ENCODE data around the gene SDCBP2.

The SDCBP2 gene

GRCh38 chr20:1298888-1299511 is 29.9 kb downstream of the SDCBP2 start:
- in situ Hi-C loops (cut with HindIII; ENCODE audit: low sequenced_read_pairs): no loop called here

DNA sequence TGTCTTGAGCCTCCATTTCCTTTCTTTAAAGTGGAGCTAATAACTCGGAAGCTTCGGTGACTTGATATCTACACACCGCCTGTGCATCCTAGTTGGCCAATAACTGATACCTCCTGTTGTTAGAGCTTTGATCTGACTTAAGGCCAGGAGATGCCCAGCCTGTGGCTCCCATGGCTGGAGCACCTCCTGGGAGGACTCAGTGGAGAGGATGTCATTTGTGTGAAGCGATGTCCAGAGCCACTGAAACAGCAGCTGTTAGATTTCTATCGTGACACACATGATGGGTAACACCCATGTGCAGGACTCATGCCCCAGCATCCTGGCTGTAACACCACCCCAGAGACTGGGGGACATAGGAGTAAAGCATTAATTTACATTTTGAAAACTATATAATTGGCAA is 30.8 kb downstream of the SDCBP2 start:
- in situ Hi-C loops (cut with HindIII; ENCODE audit: low sequenced_read_pairs): no loop called here

- in situ Hi-C loops (cut with HindIII; ENCODE audit: low sequenced_read_pairs): no loop called here
Observed at GRCh38 chr20:1297486-1297885, 31.5 kb downstream of the SDCBP2 start.

GRCh38 chr20:1296922-1297321 is 32.0 kb downstream of the SDCBP2 start:
- in situ Hi-C loops (cut with HindIII; ENCODE audit: low sequenced_read_pairs): no loop called here

DNA sequence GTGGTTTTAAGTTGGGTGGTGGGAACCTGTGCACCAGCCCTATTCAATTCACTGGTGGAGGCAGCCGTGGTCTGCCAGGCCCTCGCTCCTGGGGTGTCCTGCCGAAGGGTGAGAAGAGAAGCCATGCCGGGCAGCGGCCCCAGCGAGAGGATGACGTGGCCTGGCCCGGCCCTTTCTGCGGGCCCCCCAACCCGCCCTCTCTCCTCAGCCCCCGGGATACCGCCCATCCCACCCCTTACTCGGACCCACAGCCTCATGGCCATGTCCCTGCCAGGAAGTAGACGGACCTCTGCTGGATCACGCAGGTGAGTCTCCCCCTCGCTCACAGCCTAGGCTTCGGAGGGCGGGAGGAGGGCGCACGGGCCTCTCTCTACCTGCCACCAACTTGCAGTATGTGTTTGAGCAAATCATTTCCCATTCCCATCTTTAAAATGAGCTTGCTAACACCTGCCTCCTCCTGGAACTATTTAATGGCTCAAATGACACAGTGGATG is 32.8 kb downstream of the SDCBP2 start:
- in situ Hi-C loops (cut with HindIII; ENCODE audit: low sequenced_read_pairs): no loop called here

DNA sequence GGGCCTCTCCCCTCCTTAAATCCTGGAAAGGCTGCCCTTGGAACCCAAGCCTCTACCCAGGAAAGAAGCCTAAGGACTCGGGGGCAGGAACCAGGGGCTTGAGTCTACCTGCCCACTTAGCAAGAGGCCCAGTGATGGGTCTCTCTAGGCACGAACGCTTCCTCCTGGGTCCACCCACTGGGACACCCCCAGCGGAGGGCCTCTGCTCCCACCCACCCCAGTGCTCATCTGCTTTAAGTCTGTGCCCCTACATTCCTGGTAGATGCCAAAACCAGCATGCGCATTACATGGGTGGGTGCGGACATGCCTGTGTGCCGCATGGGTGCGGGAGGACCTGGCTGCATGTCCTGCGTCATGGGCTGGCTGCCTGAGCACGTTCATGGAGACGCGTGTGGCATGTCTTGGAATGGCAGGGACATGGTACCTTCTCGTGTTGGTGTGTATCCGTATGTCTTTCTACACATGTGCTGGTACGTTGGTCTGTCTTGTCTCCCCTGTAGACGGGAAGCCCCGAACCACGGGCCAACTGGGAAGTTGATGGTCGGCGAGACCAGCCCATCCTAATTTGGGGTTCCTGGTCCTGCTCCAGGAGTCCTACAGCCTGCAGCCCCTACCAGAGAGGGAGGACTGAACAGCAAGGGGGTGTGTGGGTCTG is 33.5 kb downstream of the SDCBP2 start:
- in situ Hi-C loops (cut with HindIII; ENCODE audit: low sequenced_read_pairs): no loop called here

GRCh38 chr20:1294497-1294896 is 34.4 kb downstream of the SDCBP2 start:
- in situ Hi-C loops (cut with HindIII; ENCODE audit: low sequenced_read_pairs): no loop called here

- in situ Hi-C loops (cut with HindIII; ENCODE audit: low sequenced_read_pairs): no loop called here
Observed at GRCh38 chr20:1293641-1294379, 35.1 kb downstream of the SDCBP2 start.

DNA sequence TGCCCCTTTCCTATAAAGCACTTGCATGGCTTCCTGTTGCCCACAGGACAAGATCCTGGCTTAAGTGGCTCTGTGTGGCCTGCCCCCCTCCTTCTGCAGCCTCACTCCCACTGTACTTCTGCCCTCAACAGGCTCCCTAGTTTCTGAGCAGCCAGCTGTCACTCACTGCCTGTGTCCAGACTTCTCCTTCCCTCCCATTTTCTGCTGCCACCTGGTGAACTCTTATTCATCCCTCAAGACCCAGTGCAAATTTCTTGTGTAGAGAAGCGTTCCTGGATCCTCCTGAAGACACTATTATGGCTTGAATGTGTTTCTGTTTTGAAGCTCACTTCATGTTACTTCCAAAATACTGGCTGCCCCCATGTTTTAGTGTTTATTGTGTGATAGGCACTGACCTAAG is 36.3 kb downstream of the SDCBP2 start:
- in situ Hi-C loops (cut with HindIII; ENCODE audit: low sequenced_read_pairs): no loop called here

DNA sequence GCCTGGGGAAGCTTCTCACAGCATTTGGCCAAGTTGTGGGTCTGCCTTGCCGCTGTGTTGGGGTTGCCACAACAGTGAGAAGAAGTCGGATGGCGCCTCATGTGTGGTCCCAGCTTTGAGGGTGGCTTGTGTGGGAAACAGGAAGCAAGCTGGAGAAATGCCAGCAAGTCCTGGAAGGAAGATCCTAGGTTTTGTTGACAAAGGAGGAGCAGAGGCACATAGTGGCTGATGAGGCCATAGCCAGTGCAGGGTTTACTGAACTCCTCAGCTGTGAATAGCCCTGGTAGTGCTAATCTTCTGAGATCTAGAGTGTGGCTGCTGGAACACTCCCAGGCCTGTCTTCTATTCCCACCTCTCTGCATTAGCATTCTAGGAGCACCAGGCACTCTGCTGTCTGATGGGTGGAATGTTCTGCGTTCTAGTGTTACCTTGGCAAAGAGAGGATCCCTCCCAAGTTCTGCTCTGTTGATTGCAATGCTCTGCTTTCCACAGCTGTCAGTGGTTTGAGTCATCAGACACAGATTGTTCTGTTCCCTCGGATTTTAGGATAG is 37.7 kb downstream of the SDCBP2 start:
- in situ Hi-C loops (cut with HindIII; ENCODE audit: low sequenced_read_pairs): no loop called here

- in situ Hi-C loops (cut with HindIII; ENCODE audit: low sequenced_read_pairs): no loop called here
Observed at GRCh38 chr20:1287787-1288569, 41.0 kb downstream of the SDCBP2 start.

DNA sequence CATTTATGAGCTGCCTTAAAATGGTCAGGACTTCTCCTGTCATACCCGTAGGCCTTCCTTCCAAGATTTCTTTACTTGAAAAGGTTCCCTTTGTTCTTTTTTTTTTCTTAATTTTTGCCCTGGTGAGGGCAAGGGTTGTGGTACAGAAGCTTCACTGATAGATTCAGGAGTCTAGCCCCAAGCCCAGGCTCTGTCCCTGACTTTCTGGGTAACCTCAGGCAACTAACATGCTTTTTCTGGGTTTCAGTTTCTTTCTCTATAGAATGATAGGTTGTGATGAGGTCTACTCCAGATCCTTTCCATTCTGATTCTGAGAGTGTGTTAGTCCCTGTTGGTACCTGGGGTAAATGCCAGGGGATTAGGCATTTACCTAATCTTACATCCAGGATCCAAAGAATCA is 41.6 kb downstream of the SDCBP2 start:
- in situ Hi-C loops (cut with HindIII; ENCODE audit: low sequenced_read_pairs): no loop called here

GRCh38 chr20:1286267-1287024 is 42.5 kb downstream of the SDCBP2 start:
- in situ Hi-C loops (cut with HindIII; ENCODE audit: low sequenced_read_pairs): no loop called here

DNA sequence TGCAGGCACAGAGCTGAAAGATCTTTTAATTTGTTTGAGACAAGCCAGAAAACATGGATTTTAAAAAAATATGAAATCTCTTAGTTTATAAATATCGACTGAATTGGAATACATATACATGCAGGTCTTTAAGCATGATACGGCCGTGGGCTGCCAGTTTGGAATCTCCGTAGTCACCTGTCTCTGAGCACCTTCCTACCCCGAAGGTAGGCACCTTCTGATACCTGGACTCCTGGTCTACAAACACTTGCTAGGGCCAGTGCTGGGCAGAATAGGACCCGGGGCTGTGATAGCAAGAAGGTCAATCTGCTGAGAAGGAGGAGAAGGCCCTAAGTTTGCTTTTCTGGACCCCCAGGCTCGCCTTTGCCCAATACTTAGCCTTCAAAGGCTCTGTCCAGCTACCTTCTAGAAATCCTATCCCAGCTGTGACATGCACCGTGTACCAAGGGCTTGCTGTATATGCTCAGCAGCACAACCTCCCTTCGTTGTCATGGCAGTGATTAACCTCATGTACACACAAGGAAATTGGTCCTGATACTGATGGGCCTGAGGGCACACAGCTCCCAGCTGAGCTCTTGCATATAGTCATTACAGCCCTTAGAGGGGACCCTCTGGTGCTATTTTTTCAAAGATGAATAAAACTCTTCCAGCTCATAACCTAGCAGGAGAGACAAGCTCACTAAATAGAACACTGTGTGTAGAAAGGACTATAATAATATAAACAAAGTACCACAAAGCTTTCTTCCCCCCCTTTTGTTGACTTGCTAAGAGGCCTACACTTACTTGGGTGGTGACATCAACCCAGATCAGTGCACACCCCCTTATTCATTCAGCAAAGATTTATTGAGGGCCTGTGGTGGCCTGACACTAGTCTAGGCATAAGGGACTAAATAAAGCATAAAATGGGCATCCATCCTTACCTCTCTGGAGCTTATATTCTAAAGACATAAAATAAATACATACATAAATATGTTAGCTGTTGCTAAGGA is 45.1 kb downstream of the SDCBP2 start:
- in situ Hi-C loops (cut with HindIII; ENCODE audit: low sequenced_read_pairs): no loop called here

- in situ Hi-C loops (cut with HindIII; ENCODE audit: low sequenced_read_pairs): no loop called here
Observed at GRCh38 chr20:1282966-1283365, 46.0 kb downstream of the SDCBP2 start.

DNA sequence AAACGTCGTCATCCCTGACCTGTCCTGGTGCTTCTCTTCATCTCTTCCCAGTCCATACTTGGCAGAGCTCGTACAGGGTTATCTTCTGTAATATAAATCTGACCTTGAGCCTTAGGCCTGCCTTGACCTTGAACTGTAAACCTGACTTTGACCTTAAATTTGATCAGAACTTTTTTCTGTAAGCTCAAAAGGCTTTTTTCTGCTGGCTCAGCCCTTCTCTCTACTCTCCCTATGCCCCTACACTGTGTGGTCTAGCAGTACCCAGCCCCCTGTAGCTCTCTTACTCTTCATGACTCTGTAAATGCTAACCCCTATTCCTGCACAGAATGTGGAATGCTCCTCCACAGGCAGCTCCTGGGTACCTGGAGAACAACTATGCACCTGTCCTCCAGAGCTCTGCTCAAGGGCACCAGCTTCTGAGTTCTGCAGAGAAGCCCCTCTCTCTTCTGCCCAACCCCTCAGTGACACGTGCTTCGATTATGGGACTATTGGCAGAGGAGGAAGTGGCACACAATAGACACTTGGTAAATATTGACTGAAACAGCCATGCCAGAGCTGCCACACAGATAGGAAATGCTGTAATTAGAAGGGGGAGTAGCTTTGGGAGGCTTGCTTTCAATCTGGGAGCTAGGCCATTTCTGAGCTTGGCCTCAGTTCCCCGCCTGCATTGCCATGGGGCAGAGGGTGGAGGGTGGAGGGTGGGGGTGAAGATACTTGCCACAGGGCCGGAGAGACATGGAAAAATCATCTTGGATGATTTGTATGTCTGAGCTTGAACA is 47.5 kb downstream of the SDCBP2 start:
- in situ Hi-C loops (cut with HindIII; ENCODE audit: low sequenced_read_pairs): no loop called here

DNA sequence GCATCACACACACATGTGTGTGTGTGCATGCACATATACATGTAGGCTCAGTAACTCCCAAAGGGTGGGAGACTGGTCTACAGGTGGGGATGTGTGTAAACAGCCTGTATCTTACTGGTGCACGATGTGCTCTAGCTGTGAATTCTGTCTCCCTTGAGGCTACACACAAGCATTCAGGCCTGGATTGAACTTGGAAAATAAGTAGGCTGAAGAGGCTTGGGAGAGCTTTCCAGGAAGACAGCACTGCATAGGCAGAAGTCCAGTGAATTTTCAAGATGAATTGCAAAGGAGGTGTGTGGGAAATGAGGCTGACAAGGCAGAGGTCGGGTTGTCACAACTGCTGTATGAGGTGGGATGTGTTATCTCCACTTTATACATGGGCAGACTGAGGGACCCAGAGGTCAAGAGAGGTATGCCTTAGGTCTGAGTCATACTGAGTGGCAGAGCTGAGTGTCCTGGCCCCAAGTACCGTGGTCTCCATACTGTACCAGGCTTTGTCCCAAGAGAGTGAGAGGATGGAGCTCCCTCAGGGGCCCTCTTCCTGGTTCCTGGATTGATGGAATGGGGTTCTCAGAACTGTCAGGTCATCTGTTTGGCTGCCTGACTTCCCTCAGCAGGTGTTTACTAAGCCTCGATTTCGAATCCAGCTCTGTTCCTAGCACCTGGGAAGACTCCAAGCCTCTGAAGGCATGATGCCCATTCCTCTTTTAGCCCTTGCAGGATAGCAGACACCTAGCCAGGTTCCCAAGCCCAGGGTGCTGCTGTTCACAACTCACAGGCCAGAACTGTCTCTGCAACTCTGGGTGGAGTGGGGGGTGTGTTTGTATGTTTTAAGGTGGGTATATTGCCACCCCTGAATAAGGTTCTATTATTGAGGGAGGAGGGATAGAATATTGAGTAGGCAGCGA is 48.5 kb downstream of the SDCBP2 start:
- in situ Hi-C loops (cut with HindIII; ENCODE audit: low sequenced_read_pairs): no loop called here

Measured in DLD1 (cell line).